HG03521 (cell line): ENCODE results near the gene MAP2K4.

Experiments used
- ATAC-seq: cut with Tn5 transposase; IDR thresholded peaks from one replicate; pipeline ENCODE4 v1.9.1; 2021; ENCODE audit warnings: mild to moderate bottlenecking, moderate library complexity; ENCODE audit not compliant: unreplicated experiment

Gene MAP2K4

GRCh38 chr17:12037970-12038369, 17.3 kb downstream of the MAP2K4 start:
- no peak for ATAC-seq

- no peak for ATAC-seq
Observed at GRCh38 chr17:12040478-12040877, 19.8 kb downstream of the MAP2K4 start.

- ATAC-seq: no peak
Observed at GRCh38 chr17:12041312-12041711, 20.6 kb downstream of the MAP2K4 start.

GRCh38 chr17:12043702-12044101, 23.0 kb downstream of the MAP2K4 start:
- ATAC-seq: no peak

GRCh38 chr17:12046786-12047185, 26.1 kb downstream of the MAP2K4 start:
- ATAC-seq: no peak

- no peak for ATAC-seq
Observed at GRCh38 chr17:12047681-12048376, 27.2 kb downstream of the MAP2K4 start.

GRCh38 chr17:12048843-12049473, 28.3 kb downstream of the MAP2K4 start:
- ATAC-seq: no peak

- no peak for ATAC-seq
Observed at GRCh38 chr17:12050646-12051225, 30.1 kb downstream of the MAP2K4 start.

GRCh38 chr17:12053552-12053951, 32.9 kb downstream of the MAP2K4 start:
- ATAC-seq: no peak

GRCh38 chr17:12055889-12056288, 35.2 kb downstream of the MAP2K4 start:
- ATAC-seq: no peak

GRCh38 chr17:12057520-12057919, 36.8 kb downstream of the MAP2K4 start:
- no peak for ATAC-seq

- ATAC-seq: no peak
Observed at GRCh38 chr17:12058535-12058934, 37.9 kb downstream of the MAP2K4 start.

GRCh38 chr17:12062249-12062648, 41.6 kb downstream of the MAP2K4 start:
- no peak for ATAC-seq

GRCh38 chr17:12064395-12064794, 43.7 kb downstream of the MAP2K4 start:
- ATAC-seq: no peak

GRCh38 chr17:12067485-12067884, 46.8 kb downstream of the MAP2K4 start:
- ATAC-seq: no peak

- ATAC-seq: no peak
Observed at GRCh38 chr17:12068946-12069345, 48.3 kb downstream of the MAP2K4 start.

- ATAC-seq: no peak
Observed at GRCh38 chr17:12070561-12070960, 49.9 kb downstream of the MAP2K4 start.

GRCh38 chr17:12074346-12074745, 53.7 kb downstream of the MAP2K4 start:
- ATAC-seq: no peak

GRCh38 chr17:12077773-12078172, 57.1 kb downstream of the MAP2K4 start:
- no peak for ATAC-seq

- no peak for ATAC-seq
Observed at GRCh38 chr17:12078791-12079190, 58.1 kb downstream of the MAP2K4 start.

GRCh38 chr17:12081720-12082119, 61.0 kb downstream of the MAP2K4 start:
- ATAC-seq: no peak
